Measurements from ENCODE around the gene PDE3B. TPM values are rescaled to one million over a fixed set of nuclear protein-coding genes. Genes with fewer than 3 reads are reported as not detected.
"Not testable (repeated sequence)": the region's sequence is repeated elsewhere in the genome, so short reads cannot be mapped to it uniquely, and the experiment has no call there.

Gene PDE3B
- polyA plus RNA-seq, 1 donor (not counting 4 experiments of a cell fraction or from before 2014, with no cell fraction given) = 0.01 TPM

DNA sequence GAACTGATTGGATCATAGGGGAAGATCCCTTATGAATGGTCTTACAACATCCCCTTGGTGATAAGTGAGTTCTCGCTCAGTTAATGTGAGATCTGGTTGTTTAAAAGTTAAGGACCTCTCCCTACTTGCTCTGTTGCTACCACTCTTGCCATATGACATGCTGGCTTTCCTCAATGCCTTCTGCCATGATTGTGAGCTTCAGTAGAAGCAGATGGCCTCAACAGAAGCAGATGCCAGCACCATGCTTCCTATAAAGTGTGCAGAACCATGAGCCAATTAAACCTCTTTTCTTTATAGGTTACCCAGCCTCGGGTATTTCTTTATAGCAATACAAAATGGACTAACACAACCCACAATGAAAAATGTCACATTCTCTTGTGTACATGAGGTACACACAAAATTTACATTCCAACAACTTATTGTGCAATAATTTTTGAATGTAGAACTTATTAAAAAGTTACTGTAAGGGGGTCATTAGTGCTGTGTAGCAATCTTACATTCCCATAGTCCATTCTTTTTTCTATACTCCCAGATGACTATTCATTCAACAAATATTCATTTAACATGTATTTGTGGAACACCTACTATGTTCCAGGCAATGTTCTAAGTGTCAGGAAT lies 238.1 kb downstream of the PDE3B start:
- no peak for FAIRE-seq
- Histone ChIP-seq H3K9me3 (ENCODE audit: control insufficient read depth, low read depth, low read length) (no peaks in the 10 kb centered on the region), H4K20me1 (ENCODE audit: control insufficient read depth, extremely low read depth, insufficient read depth, low read length) (no peaks in the 10 kb centered on the region), H3K36me3 (ENCODE audit: control insufficient read depth in 2 of 2, extremely low read depth in 1 of 2, insufficient read depth in 2 of 2, low read length in 2 of 2) (peaks cover 3% of the 10 kb centered on the region in 2 experiments), H3K27ac (ENCODE audit: control insufficient read depth, insufficient read depth, low read length) (no peak overlapping the region), H3K9me1 (ENCODE audit: control insufficient read depth, extremely low read depth, insufficient read depth, low read length) (no peaks in the 10 kb centered on the region), H3K4me2 (ENCODE audit: control insufficient read depth, extremely low read depth, insufficient read depth, low read depth, low read length) (no peak overlapping the region), H2AFZ (ENCODE audit: control insufficient read depth, low read length) (no peak overlapping the region), H3K9ac (ENCODE audit: control insufficient read depth, extremely low read depth, insufficient read depth, low read length) (no peak overlapping the region), H3K4me3 (ENCODE audit: control insufficient read depth in 2 of 3, extremely low read depth in 1 of 3, insufficient read depth in 2 of 3, low read depth in 1 of 3, low read length in 3 of 3) (no peak overlapping the region), H3K4me1 (ENCODE audit: control insufficient read depth, extremely low read depth, insufficient read depth, low read length) (no peaks in the 10 kb centered on the region), H3K79me2 (ENCODE audit: control insufficient read depth, insufficient read depth, low read length) (no peaks in the 10 kb centered on the region), H3K27me3 (ENCODE audit: control insufficient read depth, extremely low read depth, insufficient read depth, low read length) (no peaks in the 10 kb centered on the region)
- no peak for DNase-seq (ENCODE audit: low read depth, low spot score)
- dilution Hi-C loops (cut with MboI; ENCODE audit: extremely low pct_ligation_motif_present, low sequenced_read_pairs) = no loop called here
- TF ChIP-seq, protein P1, sequence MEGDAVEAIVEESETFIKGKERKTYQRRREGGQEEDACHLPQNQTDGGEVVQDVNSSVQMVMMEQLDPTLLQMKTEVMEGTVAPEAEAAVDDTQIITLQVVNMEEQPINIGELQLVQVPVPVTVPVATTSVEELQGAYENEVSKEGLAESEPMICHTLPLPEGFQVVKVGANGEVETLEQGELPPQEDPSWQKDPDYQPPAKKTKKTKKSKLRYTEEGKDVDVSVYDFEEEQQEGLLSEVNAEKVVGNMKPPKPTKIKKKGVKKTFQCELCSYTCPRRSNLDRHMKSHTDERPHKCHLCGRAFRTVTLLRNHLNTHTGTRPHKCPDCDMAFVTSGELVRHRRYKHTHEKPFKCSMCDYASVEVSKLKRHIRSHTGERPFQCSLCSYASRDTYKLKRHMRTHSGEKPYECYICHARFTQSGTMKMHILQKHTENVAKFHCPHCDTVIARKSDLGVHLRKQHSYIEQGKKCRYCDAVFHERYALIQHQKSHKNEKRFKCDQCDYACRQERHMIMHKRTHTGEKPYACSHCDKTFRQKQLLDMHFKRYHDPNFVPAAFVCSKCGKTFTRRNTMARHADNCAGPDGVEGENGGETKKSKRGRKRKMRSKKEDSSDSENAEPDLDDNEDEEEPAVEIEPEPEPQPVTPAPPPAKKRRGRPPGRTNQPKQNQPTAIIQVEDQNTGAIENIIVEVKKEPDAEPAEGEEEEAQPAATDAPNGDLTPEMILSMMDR (optimal IDR thresholded peaks at IDR 0.05 in 1 of 3, IDR thresholded peaks at IDR 0.05 in 1 of 3, conservative IDR thresholded peaks at IDR 0.05 in 1 of 3; ENCODE audit: extremely low read depth in 1 of 3, insufficient read depth in 2 of 3, low read length in 3 of 3) = no peak
- TF ChIP-seq EZH2 (IDR thresholded peaks at IDR 0.05; ENCODE audit: low read length) = no peak

DNA sequence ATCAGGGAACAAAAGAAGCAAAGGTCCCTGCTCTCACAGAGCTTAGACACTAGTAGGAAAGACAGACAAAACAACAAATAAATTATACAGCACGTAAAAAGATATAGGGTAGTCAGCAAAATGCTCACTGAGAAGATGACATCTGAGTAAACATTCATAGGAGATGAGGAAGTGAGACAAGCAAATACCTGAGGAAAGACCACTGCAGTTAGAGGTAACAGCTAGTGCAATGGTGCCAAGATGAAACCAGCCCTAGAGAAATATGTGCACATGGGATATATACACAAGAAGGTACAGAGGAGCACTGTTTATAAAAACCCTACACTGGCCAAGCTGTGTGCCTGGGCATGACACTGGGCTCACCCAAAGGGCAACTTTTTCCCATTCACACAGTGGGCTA lies 238.6 kb downstream of the PDE3B start:
- no peak overlapping the region for H2AFZ ChIP-seq (ENCODE audit: control insufficient read depth, low read length)
- FAIRE-seq (no peak), DNase-seq (ENCODE audit: low read depth, low spot score) (no peak)
- H4K20me1 ChIP-seq (ENCODE audit: control insufficient read depth, extremely low read depth, insufficient read depth, low read length) = no peaks in the 10 kb centered on the region
- no peaks in the 10 kb centered on the region for H3K79me2 ChIP-seq (ENCODE audit: control insufficient read depth, insufficient read depth, low read length)
- dilution Hi-C loops (cut with MboI; ENCODE audit: extremely low pct_ligation_motif_present, low sequenced_read_pairs) = no loop called here
- no peak overlapping the region for H3K9ac ChIP-seq (ENCODE audit: control insufficient read depth, extremely low read depth, insufficient read depth, low read length)
- no peaks in the 10 kb centered on the region for H3K9me3 ChIP-seq (ENCODE audit: control insufficient read depth, low read depth, low read length)
- no peaks in the 10 kb centered on the region for H3K27me3 ChIP-seq (ENCODE audit: control insufficient read depth, extremely low read depth, insufficient read depth, low read length)
- TF ChIP-seq EZH2 (IDR thresholded peaks at IDR 0.05; ENCODE audit: low read length) = no peak
- TF ChIP-seq, protein P1 (optimal IDR thresholded peaks at IDR 0.05 in 1 of 3, IDR thresholded peaks at IDR 0.05 in 1 of 3, conservative IDR thresholded peaks at IDR 0.05 in 1 of 3; ENCODE audit: extremely low read depth in 1 of 3, insufficient read depth in 2 of 3, low read length in 3 of 3) = no peak
- peaks cover 3% of the 10 kb centered on the region in 2 experiments for H3K36me3 ChIP-seq (ENCODE audit: control insufficient read depth in 2 of 2, extremely low read depth in 1 of 2, insufficient read depth in 2 of 2, low read length in 2 of 2)
- no peak overlapping the region for H3K4me3 ChIP-seq (ENCODE audit: control insufficient read depth in 2 of 3, extremely low read depth in 1 of 3, insufficient read depth in 2 of 3, low read depth in 1 of 3, low read length in 3 of 3)
- H3K9me1 ChIP-seq (ENCODE audit: control insufficient read depth, extremely low read depth, insufficient read depth, low read length) = no peaks in the 10 kb centered on the region
- no peak overlapping the region for H3K27ac ChIP-seq (ENCODE audit: control insufficient read depth, insufficient read depth, low read length)
- no peak overlapping the region for H3K4me2 ChIP-seq (ENCODE audit: control insufficient read depth, extremely low read depth, insufficient read depth, low read depth, low read length)
- no peaks in the 10 kb centered on the region for H3K4me1 ChIP-seq (ENCODE audit: control insufficient read depth, extremely low read depth, insufficient read depth, low read length)

DNA sequence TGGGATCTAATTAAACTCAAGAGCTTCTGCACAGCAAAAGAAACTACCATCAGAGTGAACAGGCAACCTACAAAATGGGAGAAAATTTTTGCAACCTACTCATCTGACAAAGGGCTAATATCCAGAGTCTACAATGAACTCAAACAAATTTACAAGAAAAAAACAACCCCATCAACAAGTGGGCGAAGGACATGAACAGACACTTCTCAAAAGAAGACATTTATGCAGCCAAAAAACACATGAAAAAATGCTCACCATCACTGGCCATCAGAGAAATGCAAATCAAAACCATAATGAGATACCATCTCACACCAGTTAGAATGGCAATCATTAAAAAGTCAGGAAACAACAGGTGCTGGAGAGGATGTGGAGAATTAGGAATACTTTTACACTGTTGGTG lies 240.1 kb downstream of the PDE3B start:
- H3K36me3 ChIP-seq (ENCODE audit: control insufficient read depth in 2 of 2, extremely low read depth in 1 of 2, insufficient read depth in 2 of 2, low read length in 2 of 2); H3K79me2 ChIP-seq (ENCODE audit: control insufficient read depth, insufficient read depth, low read length); H3K4me2 ChIP-seq (ENCODE audit: control insufficient read depth, extremely low read depth, insufficient read depth, low read depth, low read length); H3K27me3 ChIP-seq (ENCODE audit: control insufficient read depth, extremely low read depth, insufficient read depth, low read length); H3K4me3 ChIP-seq (ENCODE audit: control insufficient read depth in 2 of 3, extremely low read depth in 1 of 3, insufficient read depth in 2 of 3, low read depth in 1 of 3, low read length in 3 of 3); H4K20me1 ChIP-seq (ENCODE audit: control insufficient read depth, extremely low read depth, insufficient read depth, low read length); H2AFZ ChIP-seq (ENCODE audit: control insufficient read depth, low read length); DNase-seq (ENCODE audit: low read depth, low spot score); H3K4me1 ChIP-seq (ENCODE audit: control insufficient read depth, extremely low read depth, insufficient read depth, low read length); dilution Hi-C loops (cut with MboI; ENCODE audit: extremely low pct_ligation_motif_present, low sequenced_read_pairs); H3K9me3 ChIP-seq (ENCODE audit: control insufficient read depth, low read depth, low read length); H3K27ac ChIP-seq (ENCODE audit: control insufficient read depth, insufficient read depth, low read length); FAIRE-seq; H3K9me1 ChIP-seq (ENCODE audit: control insufficient read depth, extremely low read depth, insufficient read depth, low read length); H3K9ac ChIP-seq (ENCODE audit: control insufficient read depth, extremely low read depth, insufficient read depth, low read length): not testable (repeated sequence)

Measured in keratinocyte (primary cell).